ENCODE data around the gene PGBD5. TPM values are rescaled to one million over a fixed set of nuclear protein-coding genes. Genes with fewer than 3 reads are reported as not detected.

PGBD5 gene
- total and polyA plus RNA-seq, 2 of the 13 experiments (the other 11 are each of a cell fraction or from before 2014, with no cell fraction given), result 0.04 to 0.13 TPM

- 47% methylated on average over 8 of the region's 8 CpGs for WGBS (ENCODE audit: low lambda C conversion rate)
- Histone ChIP-seq H3K27ac (ENCODE audit: extremely low read length, insufficient read depth, low read length) (no peak overlapping the region), H3K4me2 (ENCODE audit: low read depth, low read length) (no peak overlapping the region), H3K4me1 (ENCODE audit: insufficient read depth, low read length) (0 out of 2 replicates have a peak, but pooled peaks cover 5% of the 10 kb centered on the region), H3K9ac (ENCODE audit: insufficient read depth, low read depth, low read length) (no peak overlapping the region), H3K79me2 (ENCODE audit: insufficient read depth, low read length) (no peaks in the 10 kb centered on the region), H2AFZ (ENCODE audit: low read length) (no peak overlapping the region), H3K4me3 (replicated peaks in 1 of 3; ENCODE audit: insufficient read depth in 1 of 3, low read depth in 2 of 3, low read length in 3 of 3) (no peak overlapping the region), H3K36me3 (replicated peaks in 1 of 2; ENCODE audit: control insufficient read depth in 1 of 2, insufficient read depth in 2 of 2, low read length in 2 of 2) (no peaks in the 10 kb centered on the region), H3K9me3 (ENCODE audit: low read length) (no peaks in the 10 kb centered on the region), H4K20me1 (ENCODE audit: insufficient read depth, low read length) (no peaks in the 10 kb centered on the region), H3K27me3 (ENCODE audit: control insufficient read depth in 1 of 2, insufficient read depth in 2 of 2, low read length in 2 of 2) (peaks cover 2 to 11% of the 10 kb centered on the region in 2 experiments; a peak in 3 of 5 replicates)
- ATAC-seq (no peak), DNase-seq (ENCODE audit: low spot score) (no peak), FAIRE-seq (no peak)
- POLR2A ChIA-PET, result no interaction called here
- in situ Hi-C loops (cut with HindIII; ENCODE audit: extremely low pct_ligation_motif_present, low pct_unique_long_range_greater_than_20kb) (loop anchor here (5.0 to 10.0 kb wide), 2 partner anchors 339 to 652 kb away; no protein-coding TSS in a partner anchor), intact Hi-C loops (cut with micrococcal nuclease; ENCODE audit: unreplicated experiment) (loop anchor here (5.0 kb wide), 1 partner anchor 332 kb away; no protein-coding TSS in a partner anchor)
- CTCF ChIA-PET (ENCODE audit: low intra/inter-chr PET ratio, low total read pairs), result no interaction called here
- TF ChIP-seq IRX3 (CRISPR knock-in tag; IDR thresholded peaks at IDR 0.05; ENCODE audit: borderline replicate concordance, low read depth) (no peak), LRRFIP1 (CRISPR knock-in tag; conservative IDR thresholded peaks at IDR 0.05) (no peak), PHF21A (CRISPR knock-in tag; IDR thresholded peaks at IDR 0.05) (no peak), ZFP36 (IDR thresholded peaks at IDR 0.05; ENCODE audit: borderline replicate concordance, low read depth, low read length, partially characterized antibody) (no peak), SP140L (CRISPR knock-in tag; IDR thresholded peaks at IDR 0.05; ENCODE audit: borderline replicate concordance) (no peak), CBX2 (IDR thresholded peaks at IDR 0.05; ENCODE audit: low read depth, low read length) (no peak), CBX2 (CRISPR knock-in tag; IDR thresholded peaks at IDR 0.05; ENCODE audit: low read depth) (no peak), AHR (CRISPR knock-in tag; IDR thresholded peaks at IDR 0.05) (no peak), ZFY (CRISPR knock-in tag; IDR thresholded peaks at IDR 0.05) (no peak), ISX (CRISPR knock-in tag; conservative IDR thresholded peaks at IDR 0.05) (no peak), SIX1 (CRISPR knock-in tag; IDR thresholded peaks at IDR 0.05; ENCODE audit: borderline replicate concordance) (no peak), THAP11 (CRISPR knock-in tag; IDR thresholded peaks at IDR 0.05) (no peak), ZFP36L1 (CRISPR knock-in tag; IDR thresholded peaks at IDR 0.05) (no peak), RBM22 (optimal IDR thresholded peaks at IDR 0.05; ENCODE audit: low read length) (no peak)
- BruUV-seq (replicated peaks), result no TSS peak
Observed at GRCh38 chr1:230314142-230314470, 112.0 kb downstream of the PGBD5 start.
